Naive thymus-derived CD8-positive, alpha-beta T cell (primary cell): ENCODE data around the gene ZNF263. TPM values are rescaled to one million over a fixed set of nuclear protein-coding genes. Genes with fewer than 3 reads are reported as not detected.

ENCODE experiments used
- polyA plus RNA-seq, 3 donors: library from polyadenylated mRNA; unstranded; fragments of 300-500 nt; fragmentation: Illumina TruSeq; gene quantifications; one replicate each; pipeline ENCODE4 v1.2.3, GENCODE V29; 2021
- total RNA-seq, 8 experiments: library from RNA in 2 of 8; stranded (reverse) in 2 of 8; gene quantifications; one replicate each; pipeline ENCODE4 v1.2.3 and lab custom pipeline; 2021 to 2026

The ZNF263 gene
- total and polyA plus RNA-seq, 5 experiments from 2014 or later, result 33.9 to 62.2 (median 54.2) TPM

Other genes starting within 250 kb of the ZNF263 start
- not detected for gene BICDL2, start 246.5 kb upstream of the ZNF263 start, total RNA-seq
- not detected for gene BICDL2, start 246.5 kb upstream of the ZNF263 start, polyA plus RNA-seq
- under 1 TPM; 0.38 to 0.60 TPM for gene MMP25, start 236.9 kb upstream of the ZNF263 start, total RNA-seq
- under 1 TPM; 0.36 to 0.94 (median 0.60) TPM for gene MMP25, start 236.9 kb upstream of the ZNF263 start, polyA plus RNA-seq
- gene IL32, start 217.9 kb upstream of the ZNF263 start, total RNA-seq, result 100 to 1,000 TPM; 363 to 375 TPM
- 1,000 to 10,000 TPM; 1,686 to 2,118 (median 1,952) TPM for gene IL32, start 217.9 kb upstream of the ZNF263 start, polyA plus RNA-seq
- under 1 TPM in 1 of 2 experiments, not detected in 1; 0.26 TPM for gene ZSCAN10, start 184.2 kb upstream of the ZNF263 start, total RNA-seq
- not detected for gene ZSCAN10, start 184.2 kb upstream of the ZNF263 start, polyA plus RNA-seq
- not detected for gene ZNF205, start 170.9 kb upstream of the ZNF263 start, total RNA-seq
- gene ZNF205, start 170.9 kb upstream of the ZNF263 start, polyA plus RNA-seq, result not detected
- 1 to 10 TPM; 8.9 to 9.2 TPM for gene ZNF213, start 148.5 kb upstream of the ZNF263 start, total RNA-seq
- gene ZNF213, start 148.5 kb upstream of the ZNF263 start, polyA plus RNA-seq, result 1 to 10 TPM in 1 of 3 donors, under 1 TPM in 2; 0.27 to 2.5 (median 0.90) TPM
- gene OR1F1, start 95.3 kb upstream of the ZNF263 start, total RNA-seq, result not detected
- not detected for gene OR1F1, start 95.3 kb upstream of the ZNF263 start, polyA plus RNA-seq
- gene ZNF200, start 48.3 kb upstream of the ZNF263 start, total RNA-seq, result 10 to 100 TPM; 24.5 to 25.8 TPM
- 10 to 100 TPM in 2 of 3 donors, 1 to 10 TPM in 1; 6.8 to 14.3 (median 13.9) TPM for gene ZNF200, start 48.3 kb upstream of the ZNF263 start, polyA plus RNA-seq
- under 1 TPM; 0.41 to 0.60 TPM for gene MEFV, start 26.9 kb upstream of the ZNF263 start, total RNA-seq
- not detected for gene MEFV, start 26.9 kb upstream of the ZNF263 start, polyA plus RNA-seq
- gene TIGD7, start 21.9 kb downstream of the ZNF263 start, total RNA-seq, result 10 to 100 TPM; 12.6 to 15.6 TPM
- 1 to 10 TPM; 5.8 to 7.0 (median 5.8) TPM for gene TIGD7, start 21.9 kb downstream of the ZNF263 start, polyA plus RNA-seq
- gene ZNF75A, start 22.0 kb downstream of the ZNF263 start, total RNA-seq, result 100 to 1,000 TPM; 117 to 128 TPM
- gene ZNF75A, start 22.0 kb downstream of the ZNF263 start, polyA plus RNA-seq, result 10 to 100 TPM; 18.2 to 32.3 (median 23.6) TPM
- not detected for gene OR2C1, start 72.4 kb downstream of the ZNF263 start, total RNA-seq
- under 1 TPM in 2 of 3 donors, not detected in 1; 0.39 TPM for gene OR2C1, start 72.4 kb downstream of the ZNF263 start, polyA plus RNA-seq
- gene ZSCAN32, start 117.5 kb downstream of the ZNF263 start, total RNA-seq, result 10 to 100 TPM; 26.8 to 28.4 TPM
- 10 to 100 TPM in 2 of 3 donors, 1 to 10 TPM in 1; 8.6 to 20.8 (median 19.0) TPM for gene ZSCAN32, start 117.5 kb downstream of the ZNF263 start, polyA plus RNA-seq
- gene ZNF174, start 117.7 kb downstream of the ZNF263 start, total RNA-seq, result 10 to 100 TPM; 17.1 to 19.7 TPM
- gene ZNF174, start 117.7 kb downstream of the ZNF263 start, polyA plus RNA-seq, result 10 to 100 TPM; 12.3 to 18.8 (median 14.0) TPM
- 1 to 10 TPM; 5.7 to 5.8 TPM for gene ZNF597, start 160.0 kb downstream of the ZNF263 start, total RNA-seq
- gene ZNF597, start 160.0 kb downstream of the ZNF263 start, polyA plus RNA-seq, result 1 to 10 TPM; 1.1 to 2.3 (median 1.9) TPM
- 10 to 100 TPM; 68.5 to 74.4 TPM for gene NAA60, start 160.2 kb downstream of the ZNF263 start, total RNA-seq
- gene NAA60, start 160.2 kb downstream of the ZNF263 start, polyA plus RNA-seq, result 10 to 100 TPM; 36.9 to 56.1 (median 44.4) TPM
- gene C16orf90, start 212.0 kb downstream of the ZNF263 start, total RNA-seq, result not detected
- under 1 TPM in 1 of 3 donors, not detected in 2; 0.26 TPM for gene C16orf90, start 212.0 kb downstream of the ZNF263 start, polyA plus RNA-seq
- 10 to 100 TPM; 26.4 to 28.3 TPM for gene CLUAP1, start 217.5 kb downstream of the ZNF263 start, total RNA-seq
- gene CLUAP1, start 217.5 kb downstream of the ZNF263 start, polyA plus RNA-seq, result 10 to 100 TPM; 37.6 to 43.1 (median 38.1) TPM